H1 (cell line): ENCODE data around the gene HMGN1. TPM values are rescaled to one million over a fixed set of nuclear protein-coding genes. Genes with fewer than 3 reads are reported as not detected.

ENCODE experiments used
- BACH1 ChIP-seq: IDR thresholded peaks from 2 replicates; pipeline ENCODE4 v1.6.1; 2012; ENCODE audit warnings: low read length, improper control_type of control experiment
- FOSL1 ChIP-seq: IDR thresholded peaks from 2 replicates; pipeline ENCODE4 v1.6.1; 2011; ENCODE audit warnings: mild to moderate bottlenecking, low read depth, low read length, moderate library complexity; ENCODE audit not compliant: insufficient read depth
- GABPA ChIP-seq: IDR thresholded peaks from 2 replicates; pipeline ENCODE4 v1.6.1; 2011; ENCODE audit warnings: mild to moderate bottlenecking, low read length, moderate library complexity, borderline replicate concordance; ENCODE audit not compliant: insufficient read depth
- JUND ChIP-seq: IDR thresholded peaks from 2 replicates; pipeline ENCODE4 v1.6.1; 2011; ENCODE audit warnings: mild to moderate bottlenecking, improper control_type of control experiment, low read length
- NANOG ChIP-seq: IDR thresholded peaks from 2 replicates; pipeline ENCODE4 v1.6.1; 2011; ENCODE audit warnings: low read length, low read depth, mild to moderate bottlenecking, inconsistent platforms; ENCODE audit not compliant: insufficient read depth, poor library complexity, severe bottlenecking
- PHF8 ChIP-seq: fragments of 200-600 bp; sonication (generic); conservative IDR thresholded peaks from 2 replicates; pipeline ENCODE4 v1.7.1; 2012; ENCODE audit warnings: low read depth, mild to moderate bottlenecking, inconsistent platforms, low read length, moderate library complexity
- POLR2AphosphoS5 ChIP-seq: IDR thresholded peaks from 2 replicates; pipeline ENCODE4 v1.6.1; 2011; ENCODE audit warnings: low read depth, low read length
- RBBP5 ChIP-seq: IDR thresholded peaks from 2 replicates; pipeline ENCODE4 v1.7.1; 2012; ENCODE audit warnings: low read depth, mild to moderate bottlenecking, inconsistent platforms, low read length, moderate library complexity, borderline replicate concordance
- SIN3A ChIP-seq, 2 experiments: IDR thresholded peaks in 1 of 2; conservative IDR thresholded peaks in 1 of 2; 2 replicates each; pipeline ENCODE4 v1.6.1; 2011 to 2012; ENCODE audit warnings: low read length in 2 of 2, improper control_type of control experiment in 1 of 2, low read depth in 1 of 2, mild to moderate bottlenecking in 1 of 2
- SP1 ChIP-seq: IDR thresholded peaks from 2 replicates; pipeline ENCODE4 v1.6.1; 2011; ENCODE audit warnings: low read depth, low read length
- polyA plus RNA-seq, 7 experiments: library from polyadenylated mRNA; depleted of rRNA in 3 of 7; stranded (reverse) in 5 of 7; unstranded in 2 of 7; fragments of >200 nt in 5 of 7; fragments of 200-250 nt in 2 of 7; gene quantifications; 1 replicate in 5 of 7; 2 replicates in 1 of 7; 4 replicates in 1 of 7; pipeline versions ENCODE4 v1.2.1 to v1.2.3, GENCODE V29; 2011 to 2013; ENCODE audit warnings: missing spikeins in 2 of 7, mixed read lengths in 2 of 7
- total RNA-seq: library from RNA; stranded (reverse); fragmentation: NEBNext Ultra II Directional; extraction: Animal tissue kit (Norgen Biotek cat#: 25700); gene quantifications from 2 replicates; pipeline ENCODE4 v1.2.1, GENCODE V29; 2021

The HMGN1 gene
- total and polyA plus RNA-seq, 2 of the 8 experiments (the other 6 are each of a cell fraction or from before 2014, with no cell fraction given), result 279 to 505 TPM

DNA sequence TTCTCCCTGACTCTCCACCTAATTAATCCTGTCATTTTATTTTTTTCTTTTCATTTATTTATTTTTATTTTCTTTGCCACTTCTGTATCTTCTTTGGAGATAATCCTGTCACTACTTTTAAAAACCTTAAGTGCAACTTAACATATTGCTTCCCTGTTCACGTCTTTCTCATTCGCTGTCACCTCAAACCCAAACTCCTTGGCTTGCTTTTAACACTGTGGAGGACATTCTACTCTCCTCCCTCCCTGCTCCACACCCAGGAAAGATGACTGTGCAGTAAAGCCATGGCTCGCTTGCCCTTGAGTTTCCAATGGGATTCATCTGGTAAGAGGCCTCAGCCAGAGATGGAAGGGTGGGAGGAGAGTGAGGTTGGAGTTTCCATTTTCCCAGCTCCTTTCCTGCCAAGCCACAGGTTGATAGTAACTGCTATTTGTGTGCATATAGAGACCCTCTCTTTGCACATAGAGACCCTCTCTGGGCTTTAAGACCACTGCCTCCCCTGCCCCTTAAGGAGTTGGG, 29.0 kb downstream of the HMGN1 start (continued):
- TF ChIP-seq SIN3A (conservative IDR thresholded peaks at IDR 0.05 in 1 of 2, IDR thresholded peaks at IDR 0.05 in 1 of 2; ENCODE audit: low read depth in 1 of 2, low read length in 2 of 2), result no peak
- TF ChIP-seq PHF8, result no peak
- TF ChIP-seq RBBP5, result no peak
- no peak for TF ChIP-seq SP1
- no peak for TF ChIP-seq POLR2AphosphoS5
- TF ChIP-seq FOSL1, result no peak
- TF ChIP-seq JUND, result no peak
- TF ChIP-seq NANOG, result no peak
- TF ChIP-seq GABPA, result no peak
- TF ChIP-seq BACH1, result no peak
